Subcutaneous adipose tissue (tissue), 4 donors: ENCODE data around the gene PLEKHA8. TPM values are rescaled to one million over a fixed set of nuclear protein-coding genes. Genes with fewer than 3 reads are reported as not detected.

Experiments used
- CTCF ChIP-seq: fragments of 450-650 bp; IDR thresholded peaks from one replicate; pipeline ENCODE4 v1.5.1; 2016; ENCODE audit warnings: low read depth, mild to moderate bottlenecking, control low read depth, antibody characterized with exemption, moderate library complexity
- total RNA-seq, 4 donors: library from RNA; depleted of rRNA; stranded (reverse); fragments of >200 nt; gene quantifications; one replicate each; pipeline ENCODE4 v1.1.0, GENCODE V29; 2016

PLEKHA8 gene
- total RNA-seq, 4 donors from 2014 or later: 7.8 to 13.9 (median 8.6) TPM

- TF ChIP-seq CTCF: no peak
These were observed 22.7 kb upstream of the PLEKHA8 start for GRCh38 chr7:30005464-30005863.

GRCh38 chr7:30010021-30010420 is 18.2 kb upstream of the PLEKHA8 start:
- TF ChIP-seq CTCF: no peak

GRCh38 chr7:30012757-30013156 is 15.5 kb upstream of the PLEKHA8 start:
- no peak for TF ChIP-seq CTCF

GRCh38 chr7:30018451-30018850 is 9.8 kb upstream of the PLEKHA8 start:
- no peak for TF ChIP-seq CTCF

- TF ChIP-seq CTCF: no peak
These were observed 8.8 kb upstream of the PLEKHA8 start for GRCh38 chr7:30019387-30019786.

- no peak for TF ChIP-seq CTCF
These were observed 8.3 kb upstream of the PLEKHA8 start for GRCh38 chr7:30019960-30020359.

GRCh38 chr7:30020535-30020934 is 7.7 kb upstream of the PLEKHA8 start:
- TF ChIP-seq CTCF: no peak
